ENCODE measurements around the gene KIAA1614. TPM values are rescaled to one million over a fixed set of nuclear protein-coding genes. Genes with fewer than 3 reads are reported as not detected.

KIAA1614 gene, protein sequence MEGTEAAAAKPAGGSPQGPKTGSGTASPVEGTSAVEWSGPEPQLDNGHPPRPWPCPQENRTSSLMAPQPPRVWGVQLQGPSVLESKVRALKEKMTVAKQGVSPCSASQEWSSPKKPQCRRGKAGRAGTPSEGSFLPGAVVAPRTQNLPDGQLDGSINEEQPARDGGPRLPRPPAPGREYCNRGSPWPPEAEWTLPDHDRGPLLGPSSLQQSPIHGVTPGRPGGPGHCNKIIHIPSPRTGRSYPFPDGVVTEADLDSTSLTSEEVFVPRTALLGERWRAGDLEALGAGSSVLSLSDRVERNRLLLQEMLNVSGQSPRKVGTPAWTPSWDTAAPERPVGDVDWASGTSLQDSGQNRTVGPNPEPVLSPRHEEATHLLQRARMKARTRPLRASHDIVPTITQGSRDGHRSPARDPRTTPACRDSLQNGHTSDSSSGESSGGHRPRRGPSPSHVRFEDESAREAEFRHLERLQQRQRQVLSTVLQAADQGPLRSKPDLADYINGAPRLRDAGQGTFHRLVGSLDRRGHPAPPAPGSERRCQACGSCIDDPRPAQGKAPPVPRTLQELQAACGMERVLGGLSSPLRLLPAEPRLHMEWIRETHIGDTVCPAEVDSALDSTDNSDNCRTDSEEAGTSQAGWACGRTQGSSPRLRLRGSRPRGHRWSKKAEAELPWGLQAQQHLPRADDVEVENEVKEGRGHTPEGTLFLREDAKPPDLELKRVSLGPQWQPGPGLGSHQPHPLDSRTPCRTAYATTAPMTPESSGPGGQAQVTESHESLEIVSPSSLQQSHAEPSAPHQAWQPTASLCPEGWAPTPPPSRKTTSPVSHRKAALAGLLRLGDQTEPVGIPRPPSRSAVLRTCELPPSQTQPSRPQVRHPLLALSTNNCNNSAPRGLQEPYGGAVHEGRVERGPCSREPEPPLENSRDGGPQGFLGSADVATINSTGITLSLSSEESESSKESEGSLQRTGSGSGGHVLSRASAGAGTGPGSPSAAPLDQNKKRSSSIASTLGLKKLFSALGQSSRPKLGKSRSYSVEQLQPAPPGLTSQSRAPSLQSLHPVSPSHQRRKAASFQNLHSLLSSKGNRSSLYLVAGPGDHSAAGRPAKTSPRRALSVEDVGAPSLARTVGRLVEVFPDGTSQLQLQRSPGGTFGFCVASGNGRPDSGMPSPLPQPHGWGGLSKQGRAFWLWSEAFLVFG
- total RNA-seq: 5.3 to 8.4 TPM (median 8.2 TPM) in 3 replicates
- long read RNA-seq, partial matches to known transcripts: 1 of 3 reads
- long read RNA-seq, other reads (novel, unspliced or antisense): 2 of 3 reads

DNA sequence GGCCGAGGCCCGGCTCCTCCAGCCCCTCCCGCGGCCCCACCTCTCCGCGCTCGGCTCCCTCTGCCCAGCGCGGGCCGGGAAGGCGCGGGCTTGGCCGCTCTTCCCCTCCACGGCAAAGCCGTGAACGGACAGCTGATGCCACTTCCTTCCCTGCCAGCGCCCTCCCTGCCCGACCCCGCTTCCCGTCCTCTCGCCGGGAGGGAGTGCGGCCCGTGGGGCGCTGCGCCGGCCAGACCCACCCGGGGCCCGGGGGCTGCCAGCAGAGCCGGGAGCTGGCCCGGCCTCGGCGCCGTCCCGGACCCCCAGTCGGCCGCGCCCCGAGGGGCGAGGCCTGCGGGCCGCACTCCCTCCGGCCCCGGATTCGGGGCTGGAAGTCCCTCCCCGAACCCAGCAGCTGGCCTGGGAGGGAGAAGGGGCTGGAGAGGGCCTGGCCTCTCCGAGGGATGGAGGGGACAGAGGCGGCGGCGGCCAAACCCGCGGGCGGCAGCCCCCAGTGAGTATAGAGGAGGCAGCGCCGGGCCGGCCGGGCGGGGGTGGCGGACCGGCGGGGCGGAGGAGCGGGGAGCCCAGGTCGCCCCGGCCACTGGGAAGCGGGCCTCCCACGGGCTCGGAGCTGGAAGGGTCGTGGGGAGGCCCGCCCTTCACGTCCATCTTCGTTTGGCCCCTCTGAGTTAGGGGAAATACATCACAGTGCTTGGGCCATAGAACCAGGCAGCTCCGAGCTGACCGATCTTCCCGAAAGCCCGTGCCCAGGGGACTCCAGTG lies at the start of gene KIAA1614:
TSS of gene KIAA1614 (plus strand) at position 97 of the 765 bp plus-strand sequence. CDS start at position 444, 347 bp downstream.
- TF ChIP-seq CTCF (IDR thresholded peaks at IDR 0.05): no peak
- H3K9me3 Mint-ChIP-seq (ENCODE audit: low read depth): no peaks in the 10 kb centered on the region
- H3K4me3 Mint-ChIP-seq (ENCODE audit: unreplicated experiment): peak within 1 kb of the TSS; percentile 76
- peaks cover 3% of the 10 kb centered on the region for H3K36me3 Mint-ChIP-seq (ENCODE audit: low read depth)
- H3K27me3 Mint-ChIP-seq (ENCODE audit: low read depth): no peaks in the 10 kb centered on the region
- H3K27ac Mint-ChIP-seq (ENCODE audit: unreplicated experiment): peak within 1 kb of the TSS; percentile 83
- peaks cover 20% of the 10 kb centered on the region for H3K4me1 Mint-ChIP-seq (ENCODE audit: low read depth)
- DNase-seq (ENCODE audit: low spot score): no peak

GRCh38 chr1:180863158-180863775 lies 49.4 kb upstream of the KIAA1614 start:
- peaks cover 37% of the 10 kb centered on the region for H3K4me1 Mint-ChIP-seq (ENCODE audit: low read depth)
- no peak overlapping the region for H3K4me3 Mint-ChIP-seq (ENCODE audit: unreplicated experiment)
- no peak for DNase-seq (ENCODE audit: low spot score)
- H3K27ac Mint-ChIP-seq (ENCODE audit: unreplicated experiment): no peak overlapping the region
- TF ChIP-seq CTCF (IDR thresholded peaks at IDR 0.05): peak; percentile 97
- H3K9me3 Mint-ChIP-seq (ENCODE audit: low read depth): no peaks in the 10 kb centered on the region
- no peaks in the 10 kb centered on the region for H3K27me3 Mint-ChIP-seq (ENCODE audit: low read depth)
- no peaks in the 10 kb centered on the region for H3K36me3 Mint-ChIP-seq (ENCODE audit: low read depth)

DNA sequence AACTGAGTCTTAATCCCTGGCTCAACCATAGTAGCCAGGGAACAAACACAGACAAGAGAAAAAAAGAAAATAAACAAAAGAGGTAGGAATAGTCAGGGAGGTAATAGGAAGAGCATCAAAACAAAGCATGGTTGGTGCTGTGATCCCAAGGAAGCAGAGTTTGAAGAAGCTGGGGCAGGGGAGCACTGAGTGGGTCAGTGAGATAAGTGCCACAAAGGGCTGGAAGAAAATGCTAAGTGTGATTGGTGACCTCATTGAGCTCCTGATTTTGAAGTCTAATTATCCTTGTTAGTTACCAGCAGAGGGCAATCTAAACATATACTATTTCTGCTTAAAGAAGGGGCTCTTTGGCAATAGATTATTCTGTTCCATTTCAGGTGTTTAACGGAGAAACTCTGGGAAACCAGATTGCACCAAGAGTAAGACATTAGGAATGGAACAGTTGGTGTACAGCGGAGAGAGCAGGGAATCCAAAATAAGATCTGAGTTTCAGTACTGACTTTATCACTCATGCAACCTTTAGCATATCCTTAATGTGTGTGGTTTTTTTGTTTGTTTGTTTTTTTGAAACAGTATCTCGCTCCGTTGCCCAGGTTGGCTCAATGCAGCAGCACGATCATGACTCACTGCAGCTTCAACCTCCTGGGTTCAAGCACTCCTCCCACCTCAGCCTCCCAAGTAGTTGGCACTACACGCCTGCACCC lies 30.7 kb upstream of the KIAA1614 start:
- DNase-seq (ENCODE audit: low spot score): no peak
- H3K36me3 Mint-ChIP-seq (ENCODE audit: low read depth): peaks cover 4% of the 10 kb centered on the region
- H3K4me3 Mint-ChIP-seq (ENCODE audit: unreplicated experiment): no peak overlapping the region
- H3K27me3 Mint-ChIP-seq (ENCODE audit: low read depth): no peaks in the 10 kb centered on the region
- no peaks in the 10 kb centered on the region for H3K9me3 Mint-ChIP-seq (ENCODE audit: low read depth)
- no peak overlapping the region for H3K27ac Mint-ChIP-seq (ENCODE audit: unreplicated experiment)
- peak; percentile 87 for TF ChIP-seq CTCF (IDR thresholded peaks at IDR 0.05)
- H3K4me1 Mint-ChIP-seq (ENCODE audit: low read depth): peaks cover 6% of the 10 kb centered on the region

DNA sequence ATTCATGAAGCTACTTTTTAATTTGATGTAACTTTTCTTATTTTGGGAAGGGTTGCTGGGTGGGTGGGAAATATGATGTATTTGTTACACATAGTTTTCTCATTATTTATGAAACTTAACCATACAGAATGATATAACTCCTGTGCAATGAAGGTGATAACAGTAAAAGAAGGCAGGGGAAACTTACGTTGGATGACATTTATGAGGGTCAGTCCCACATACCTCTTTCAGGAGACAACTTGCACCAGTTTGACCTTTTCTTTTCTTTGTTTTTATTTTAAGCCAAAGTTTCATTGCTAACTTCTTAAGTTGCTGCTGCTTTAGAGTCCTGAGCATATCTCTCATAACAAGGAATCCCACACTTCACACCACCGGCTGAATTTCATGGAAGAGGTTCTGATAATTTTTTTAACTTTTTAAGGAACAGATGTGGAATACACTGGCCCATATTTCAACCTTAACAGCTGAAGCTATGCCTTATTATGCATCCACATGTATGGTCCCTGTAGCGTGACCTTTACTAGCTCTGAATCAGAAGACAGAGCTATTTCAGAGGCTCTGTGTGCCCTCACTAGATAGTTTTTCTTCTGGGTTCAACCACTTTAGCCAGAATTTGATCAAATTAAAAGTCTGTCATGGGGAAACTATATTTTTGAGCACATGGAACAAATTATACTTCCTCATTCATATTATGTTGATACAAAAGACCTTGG lies 28.0 kb upstream of the KIAA1614 start:
- Mint-ChIP-seq H3K4me3 (ENCODE audit: unreplicated experiment) (no peak overlapping the region), H3K27me3 (ENCODE audit: low read depth) (no peaks in the 10 kb centered on the region), H3K4me1 (ENCODE audit: low read depth) (peaks cover 6% of the 10 kb centered on the region), H3K27ac (ENCODE audit: unreplicated experiment) (no peak overlapping the region), H3K9me3 (ENCODE audit: low read depth) (no peaks in the 10 kb centered on the region), H3K36me3 (ENCODE audit: low read depth) (peaks cover 7% of the 10 kb centered on the region)
- TF ChIP-seq CTCF (IDR thresholded peaks at IDR 0.05): no peak
- no peak for DNase-seq (ENCODE audit: low spot score)
